Immature natural killer cell (primary cell): Measurements from ENCODE around the gene LHFPL3. TPM values are rescaled to one million over a fixed set of nuclear protein-coding genes. Genes with fewer than 3 reads are reported as not detected.

Source experiments
- DNase-seq, 3 donors: peaks; one replicate each; pipeline ENCODE4 v3.0.0; 2022; ENCODE audit warnings: mixed read lengths in 1 of 3
- H3K27ac Mint-ChIP-seq, 6 donors: one replicate each; pipeline ENCODE4 v1.8.0; 2020; ENCODE audit warnings: mixed read lengths in 6 of 6, mild to moderate bottlenecking in 5 of 6, inconsistent platforms in 4 of 6, moderate library complexity in 3 of 6
- H3K27me3 Mint-ChIP-seq, 3 donors: one replicate each; pipeline ENCODE4 v1.8.0; 2020 to 2021; ENCODE audit warnings: low read depth in 3 of 3, mild to moderate bottlenecking in 3 of 3, mixed read lengths in 3 of 3, moderate library complexity in 3 of 3, inconsistent platforms in 1 of 3
- H3K36me3 Mint-ChIP-seq, 3 donors: one replicate each; pipeline ENCODE4 v1.8.0; 2020; ENCODE audit warnings: mixed read lengths in 3 of 3, inconsistent platforms in 2 of 3, mild to moderate bottlenecking in 2 of 3
- H3K4me1 Mint-ChIP-seq, 2 donors: one replicate each; pipeline ENCODE4 v1.8.0; 2020; ENCODE audit warnings: inconsistent platforms in 2 of 2, mild to moderate bottlenecking in 2 of 2, mixed read lengths in 2 of 2, moderate library complexity in 1 of 2
- H3K4me3 Mint-ChIP-seq, 5 donors: one replicate each; pipeline ENCODE4 v1.8.0; 2020; ENCODE audit warnings: mild to moderate bottlenecking in 5 of 5, mixed read lengths in 5 of 5, inconsistent platforms in 3 of 5, moderate library complexity in 3 of 5
- H3K9me3 Mint-ChIP-seq, 6 donors: one replicate each; pipeline ENCODE4 v1.8.0; 2020; ENCODE audit warnings: mild to moderate bottlenecking in 6 of 6, mixed read lengths in 6 of 6, inconsistent platforms in 4 of 6, moderate library complexity in 3 of 6
- polyA plus RNA-seq, 3 donors: library from polyadenylated mRNA; unstranded; fragments of 300-500 nt; fragmentation: Illumina TruSeq; gene quantifications; one replicate each; pipeline ENCODE4 v1.2.3, GENCODE V29; 2021

LHFPL3 gene
- polyA plus RNA-seq, 3 donors from 2014 or later: not detected

DNA sequence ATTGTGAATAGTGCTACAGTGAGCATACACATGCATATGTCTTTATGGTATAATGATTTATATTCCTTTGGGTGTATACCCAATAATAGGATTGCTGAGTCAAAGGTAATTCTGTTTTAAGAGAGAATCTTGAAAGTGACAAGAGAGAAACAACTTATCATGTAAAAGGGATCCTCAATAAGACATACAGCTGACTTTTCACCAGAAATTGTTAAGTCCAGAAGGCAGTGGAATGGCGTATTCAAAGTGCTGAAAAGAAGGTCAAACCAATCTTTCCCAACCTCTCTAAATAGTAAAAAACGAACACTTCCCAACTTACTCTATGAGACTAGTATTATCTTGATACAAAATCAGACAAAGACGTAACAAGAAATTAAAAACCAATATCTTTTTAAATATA is 59.8 kb downstream of the LHFPL3 start:
- Mint-ChIP-seq H3K4me1 (no peaks in the 10 kb centered on the region), H3K36me3 (no peaks in the 10 kb centered on the region), H3K27ac (no peak overlapping the region), H3K9me3 (peaks cover 2 to 27% (median 8%) of the 10 kb centered on the region in 6 donors), H3K27me3 (peaks cover 0 to 5% (median 0%) of the 10 kb centered on the region in 3 donors), H3K4me3 (no peak overlapping the region)
- DNase-seq: no peak

DNA sequence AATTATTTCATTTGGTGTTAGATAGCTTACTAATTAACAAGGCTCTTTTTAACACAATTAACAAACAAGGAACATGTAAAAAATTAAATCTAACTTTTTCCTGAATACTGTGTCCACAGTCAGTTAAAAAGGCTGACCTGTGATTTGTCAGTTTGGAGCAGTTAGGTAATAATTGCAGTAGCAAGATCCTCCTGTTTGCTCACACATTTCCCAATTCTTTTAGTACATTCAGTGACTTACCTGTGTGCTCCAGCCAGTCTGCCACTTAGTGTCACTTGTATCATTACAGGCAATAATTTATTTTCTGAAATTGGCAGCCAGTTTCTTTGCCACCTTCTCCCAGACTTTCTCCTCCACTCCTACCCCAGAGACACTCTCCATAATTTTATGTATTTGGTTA is 66.8 kb downstream of the LHFPL3 start:
- no peak for DNase-seq
- Mint-ChIP-seq H3K27me3 (peaks cover 0 to 4% (median 4%) of the 10 kb centered on the region in 3 donors), H3K4me3 (no peak overlapping the region), H3K4me1 (no peaks in the 10 kb centered on the region), H3K27ac (no peak overlapping the region), H3K36me3 (no peaks in the 10 kb centered on the region), H3K9me3 (peaks cover 0 to 11% (median 3%) of the 10 kb centered on the region in 6 donors)

DNA sequence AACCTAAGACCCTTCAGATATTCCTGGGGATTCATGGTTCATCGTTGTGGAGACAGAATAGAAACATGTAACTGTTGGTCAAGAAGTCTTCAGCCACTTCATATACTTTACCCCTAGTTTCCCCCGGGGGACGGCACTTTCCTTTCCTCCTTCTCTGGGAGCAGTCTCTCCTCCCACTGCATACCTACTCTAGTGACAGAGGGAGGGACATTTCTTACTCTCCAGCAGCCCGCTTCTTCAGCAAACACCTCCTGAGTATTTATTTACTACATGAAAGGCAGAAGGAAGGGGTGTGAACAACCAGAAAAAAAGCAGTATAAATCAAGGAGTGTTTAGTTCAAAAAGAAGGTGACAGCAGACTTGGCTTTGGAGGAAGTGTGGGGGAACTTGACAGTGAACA is 69.0 kb downstream of the LHFPL3 start:
- no peak for DNase-seq
- Mint-ChIP-seq H3K36me3 (no peaks in the 10 kb centered on the region), H3K27ac (no peak overlapping the region), H3K4me1 (no peaks in the 10 kb centered on the region), H3K27me3 (peaks cover 0 to 4% (median 4%) of the 10 kb centered on the region in 3 donors), H3K4me3 (no peak overlapping the region), H3K9me3 (peaks cover 0 to 11% (median 1%) of the 10 kb centered on the region in 6 donors)

DNA sequence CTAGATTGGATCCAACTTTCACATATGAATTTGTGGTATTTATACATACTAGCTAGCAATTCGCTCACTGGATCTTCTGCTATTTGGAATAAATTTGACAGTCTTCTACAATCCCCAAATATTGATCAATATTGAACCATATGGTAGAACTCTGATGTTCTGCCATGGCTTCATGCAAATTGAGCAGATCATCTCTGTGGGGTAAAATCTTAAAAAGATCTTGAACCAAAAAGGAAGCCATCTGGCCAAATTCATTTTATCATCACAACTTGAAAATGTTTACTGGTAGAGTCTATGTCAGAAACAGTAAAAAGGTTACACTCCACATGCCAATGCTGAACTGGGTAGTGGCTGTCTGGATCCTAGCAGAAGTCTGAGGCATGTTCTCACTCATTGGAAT is 80.0 kb downstream of the LHFPL3 start:
- DNase-seq: no peak
- H3K4me3 Mint-ChIP-seq: no peak overlapping the region
- H3K36me3 Mint-ChIP-seq: no peaks in the 10 kb centered on the region
- no peaks in the 10 kb centered on the region for H3K4me1 Mint-ChIP-seq
- no peak overlapping the region for H3K27ac Mint-ChIP-seq
- H3K9me3 Mint-ChIP-seq: peaks cover 0 to 6% (median 3%) of the 10 kb centered on the region in 6 donors
- peaks cover 0 to 6% (median 0%) of the 10 kb centered on the region in 3 donors for H3K27me3 Mint-ChIP-seq

DNA sequence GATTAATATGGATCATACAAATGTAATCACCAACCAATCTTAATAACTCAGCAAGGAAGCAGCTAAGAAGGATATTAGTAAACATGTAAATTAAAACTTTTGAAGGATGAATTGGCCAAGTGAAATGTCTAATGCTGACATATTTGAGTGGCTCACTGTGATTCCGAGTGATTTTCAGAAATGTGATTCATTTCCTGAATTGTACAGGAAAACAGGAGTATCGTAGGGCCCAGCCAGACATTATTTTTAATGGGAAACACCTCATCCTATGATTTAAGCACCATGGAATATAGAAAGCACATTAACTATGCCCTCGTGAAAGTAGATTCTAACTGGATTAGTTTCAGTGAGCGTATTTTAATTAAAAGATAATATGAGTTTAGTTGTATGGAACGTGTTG is 82.3 kb downstream of the LHFPL3 start:
- Mint-ChIP-seq H3K4me1 (no peaks in the 10 kb centered on the region), H3K27me3 (peaks cover 0 to 6% (median 0%) of the 10 kb centered on the region in 3 donors), H3K4me3 (no peak overlapping the region), H3K27ac (no peak overlapping the region), H3K36me3 (no peaks in the 10 kb centered on the region), H3K9me3 (peaks cover 0 to 6% (median 3%) of the 10 kb centered on the region in 6 donors)
- no peak for DNase-seq

DNA sequence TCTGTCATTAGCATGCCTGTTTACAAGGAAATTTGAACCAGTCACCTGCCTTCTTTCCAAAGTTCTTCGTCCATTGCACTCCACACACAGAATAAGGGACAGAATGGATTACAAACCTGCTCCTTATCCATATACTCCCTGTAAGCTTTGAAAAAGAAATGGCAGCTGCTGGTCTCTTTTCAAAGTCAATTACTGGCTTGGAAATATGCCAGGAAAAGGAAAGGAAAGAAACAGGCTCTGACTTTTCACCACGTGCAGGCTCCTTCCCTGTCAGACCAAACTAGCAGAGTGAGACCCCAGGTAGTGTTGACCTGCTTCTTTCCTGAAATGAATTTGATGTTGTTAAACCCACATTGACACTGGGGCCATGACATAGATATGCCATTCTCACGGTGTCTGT is 84.5 kb downstream of the LHFPL3 start:
- Mint-ChIP-seq H3K4me3 (no peak overlapping the region), H3K27me3 (peaks cover 0 to 2% (median 0%) of the 10 kb centered on the region in 3 donors), H3K9me3 (peaks cover 0 to 6% (median 3%) of the 10 kb centered on the region in 6 donors)

DNA sequence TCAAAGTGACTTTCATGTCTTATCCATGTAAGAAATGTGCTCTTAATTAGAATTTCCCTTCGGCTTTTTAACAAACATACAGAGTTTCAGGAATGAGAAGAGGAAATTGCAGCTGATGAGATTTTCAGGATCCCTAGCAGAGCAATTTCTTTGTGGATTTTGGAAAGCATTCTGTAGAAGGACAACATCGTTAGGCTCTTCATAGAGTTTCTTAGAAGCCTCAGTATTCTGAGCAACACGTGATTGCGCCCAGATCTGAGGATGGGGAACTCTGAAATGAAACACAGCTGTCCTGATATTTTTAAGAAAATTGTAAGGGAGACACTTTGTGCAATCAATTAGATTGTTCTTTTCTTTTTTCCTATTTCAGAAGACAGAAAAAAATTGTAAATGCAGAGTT is 85.8 kb downstream of the LHFPL3 start:
- Mint-ChIP-seq H3K4me3 (no peak overlapping the region), H3K4me1 (no peaks in the 10 kb centered on the region), H3K9me3 (peaks cover 0 to 4% (median 0%) of the 10 kb centered on the region in 6 donors), H3K27me3 (no peaks in the 10 kb centered on the region), H3K36me3 (no peaks in the 10 kb centered on the region), H3K27ac (no peak overlapping the region)
- no peak for DNase-seq

More for the DNA sequence above, 84.5 kb downstream of the LHFPL3 start:
- H3K4me1 Mint-ChIP-seq: no peaks in the 10 kb centered on the region
- no peak for DNase-seq
- no peak overlapping the region for H3K27ac Mint-ChIP-seq
- no peaks in the 10 kb centered on the region for H3K36me3 Mint-ChIP-seq

DNA sequence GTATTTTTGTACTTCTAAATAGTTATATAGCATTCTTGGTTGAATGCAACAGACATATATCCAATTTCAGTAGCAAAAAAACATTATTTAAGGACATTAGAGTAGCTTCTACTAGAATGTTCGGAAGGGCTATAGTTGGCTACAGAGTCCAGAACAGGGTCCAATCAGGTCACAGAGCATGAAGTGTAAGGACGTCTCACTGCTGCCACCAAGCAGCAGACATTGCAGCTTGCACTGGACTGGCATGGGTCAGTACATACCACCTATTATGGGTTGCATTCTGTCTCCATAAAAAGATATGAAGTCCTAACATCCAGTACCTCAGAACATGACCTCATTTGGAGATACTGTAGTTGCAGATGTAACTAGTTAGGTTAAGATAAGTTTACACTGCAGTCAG is 87.3 kb downstream of the LHFPL3 start:
- Mint-ChIP-seq H3K4me1 (no peaks in the 10 kb centered on the region), H3K27me3 (no peaks in the 10 kb centered on the region), H3K27ac (no peak overlapping the region), H3K36me3 (no peaks in the 10 kb centered on the region), H3K4me3 (no peak overlapping the region), H3K9me3 (no peaks in the 10 kb centered on the region)
- no peak for DNase-seq

DNA sequence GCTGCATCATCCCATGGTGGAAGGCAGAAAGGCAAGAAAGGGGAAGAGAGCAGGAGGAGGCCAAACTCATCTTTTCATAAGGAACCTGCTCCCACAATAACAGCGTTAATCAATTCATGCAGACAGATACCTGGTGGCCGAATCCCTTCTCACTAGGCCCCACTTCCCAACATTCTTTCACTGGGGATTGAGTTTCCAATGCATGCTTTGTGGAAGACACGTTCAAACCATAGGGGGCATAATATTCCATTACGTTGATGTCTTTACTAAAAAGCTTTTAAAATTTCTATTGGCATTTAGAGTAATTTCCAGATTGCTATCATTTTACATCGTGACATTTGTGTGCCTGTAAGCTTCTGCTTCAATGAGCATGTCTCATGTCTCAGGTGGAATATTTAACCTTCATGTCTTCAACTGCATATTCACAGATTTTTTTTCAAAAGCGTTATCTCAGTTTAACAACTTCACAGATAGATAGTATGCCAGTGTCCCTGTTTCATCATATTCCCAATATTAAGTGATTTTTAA is 88.5 kb downstream of the LHFPL3 start:
- Mint-ChIP-seq H3K27ac (no peak overlapping the region), H3K9me3 (no peaks in the 10 kb centered on the region), H3K27me3 (no peaks in the 10 kb centered on the region), H3K4me3 (no peak overlapping the region), H3K4me1 (no peaks in the 10 kb centered on the region), H3K36me3 (no peaks in the 10 kb centered on the region)
- no peak for DNase-seq

DNA sequence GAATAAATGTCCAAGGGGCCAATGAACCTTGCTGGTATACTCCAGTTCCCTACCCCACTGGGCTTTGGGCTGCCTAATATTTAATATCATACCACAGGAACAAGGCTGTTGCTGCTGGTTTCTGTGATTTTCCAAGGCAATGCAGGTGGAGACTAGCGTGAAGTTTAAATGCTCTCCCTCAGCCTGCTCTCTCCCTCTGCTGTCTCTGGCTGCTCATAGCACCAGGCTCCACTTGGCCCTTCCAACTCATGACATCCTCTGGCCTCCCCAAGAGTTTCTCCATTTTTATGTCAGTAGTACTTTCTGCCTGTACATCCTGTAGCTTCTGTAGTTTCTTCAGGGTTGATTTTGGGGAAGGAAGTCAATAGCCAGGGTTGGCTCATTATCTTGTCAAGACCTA is 103.5 kb downstream of the LHFPL3 start:
- Mint-ChIP-seq H3K27ac (no peak overlapping the region), H3K9me3 (peaks cover 0 to 4% (median under 1%) of the 10 kb centered on the region in 6 donors), H3K27me3 (peaks cover 3 to 6% (median 3%) of the 10 kb centered on the region in 3 donors), H3K4me1 (no peaks in the 10 kb centered on the region), H3K36me3 (no peaks in the 10 kb centered on the region), H3K4me3 (no peak overlapping the region)
- DNase-seq: no peak

DNA sequence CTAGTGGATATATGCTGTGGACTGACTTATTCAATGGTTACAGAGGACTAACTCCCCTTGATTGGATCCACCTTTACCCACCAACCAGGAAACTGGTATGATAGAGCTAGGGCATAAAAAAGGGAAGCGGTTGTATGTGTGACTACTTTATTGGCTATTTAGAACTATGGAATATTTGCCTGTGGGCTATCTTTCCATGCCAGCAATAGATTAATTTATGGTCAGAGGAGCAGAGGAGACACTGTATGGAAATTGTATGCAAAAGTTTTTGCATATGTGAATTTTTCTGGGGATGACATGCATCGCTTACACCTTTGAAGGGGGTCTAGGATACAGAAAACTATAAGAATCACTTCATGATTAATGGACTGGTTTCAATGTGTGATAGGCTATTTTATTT is 105.7 kb downstream of the LHFPL3 start:
- no peak overlapping the region for H3K4me3 Mint-ChIP-seq

DNA sequence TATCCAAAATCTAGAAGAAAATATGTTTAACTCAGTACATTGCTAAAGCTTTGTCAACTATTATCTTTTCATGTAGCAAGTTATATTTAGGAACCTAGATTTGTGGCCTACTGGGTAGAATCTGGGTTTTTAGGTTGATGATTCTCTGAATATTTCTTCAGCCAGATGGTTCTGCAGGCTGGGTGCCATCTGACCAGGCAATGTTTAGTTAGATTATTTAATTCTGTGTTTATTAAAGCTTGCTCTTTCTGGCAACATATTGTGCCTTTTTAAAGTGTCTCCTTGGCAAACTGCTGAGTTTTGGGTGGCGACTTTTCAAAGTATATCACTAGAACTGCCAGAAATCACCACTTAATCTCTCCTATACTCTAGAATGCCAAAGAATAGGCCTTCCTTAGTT is 114.1 kb downstream of the LHFPL3 start:
- H3K27ac Mint-ChIP-seq: no peak overlapping the region
- H3K36me3 Mint-ChIP-seq: no peaks in the 10 kb centered on the region
- no peaks in the 10 kb centered on the region for H3K4me1 Mint-ChIP-seq
- H3K9me3 Mint-ChIP-seq: peaks cover 0 to 7% (median 0%) of the 10 kb centered on the region in 6 donors
- no peak for DNase-seq
- H3K4me3 Mint-ChIP-seq: no peak overlapping the region
- no peaks in the 10 kb centered on the region for H3K27me3 Mint-ChIP-seq

More for the DNA sequence above, 105.7 kb downstream of the LHFPL3 start:
- Mint-ChIP-seq H3K27me3 (peaks cover 3 to 6% (median 3%) of the 10 kb centered on the region in 3 donors), H3K9me3 (peaks cover 0 to 4% (median under 1%) of the 10 kb centered on the region in 6 donors), H3K36me3 (no peaks in the 10 kb centered on the region), H3K4me1 (no peaks in the 10 kb centered on the region), H3K27ac (no peak overlapping the region)
- no peak for DNase-seq

DNA sequence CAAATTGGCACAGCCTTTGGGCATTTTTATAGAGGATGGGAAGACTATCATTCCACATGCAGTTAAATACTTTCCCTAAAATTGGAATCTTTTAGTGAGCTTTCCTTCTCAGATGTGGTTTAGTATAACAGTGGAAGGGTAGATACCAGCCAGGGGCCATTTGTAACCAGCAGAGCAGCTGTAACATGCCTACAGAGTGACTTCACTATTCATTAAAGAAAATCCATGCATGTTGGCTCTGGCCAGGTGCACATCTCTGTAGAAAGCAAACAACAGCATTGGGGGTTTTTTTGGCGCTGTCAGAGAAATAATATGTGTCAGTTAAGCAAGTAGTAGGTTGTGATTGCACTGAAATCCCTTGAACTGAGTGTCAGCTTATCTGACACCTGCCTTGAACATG is 115.6 kb downstream of the LHFPL3 start:
- no peaks in the 10 kb centered on the region for H3K4me1 Mint-ChIP-seq
- H3K27me3 Mint-ChIP-seq: no peaks in the 10 kb centered on the region
- H3K36me3 Mint-ChIP-seq: no peaks in the 10 kb centered on the region
- H3K4me3 Mint-ChIP-seq: no peak overlapping the region
- H3K27ac Mint-ChIP-seq: no peak overlapping the region
- H3K9me3 Mint-ChIP-seq: peaks cover 0 to 7% (median 0%) of the 10 kb centered on the region in 6 donors
- no peak for DNase-seq

DNA sequence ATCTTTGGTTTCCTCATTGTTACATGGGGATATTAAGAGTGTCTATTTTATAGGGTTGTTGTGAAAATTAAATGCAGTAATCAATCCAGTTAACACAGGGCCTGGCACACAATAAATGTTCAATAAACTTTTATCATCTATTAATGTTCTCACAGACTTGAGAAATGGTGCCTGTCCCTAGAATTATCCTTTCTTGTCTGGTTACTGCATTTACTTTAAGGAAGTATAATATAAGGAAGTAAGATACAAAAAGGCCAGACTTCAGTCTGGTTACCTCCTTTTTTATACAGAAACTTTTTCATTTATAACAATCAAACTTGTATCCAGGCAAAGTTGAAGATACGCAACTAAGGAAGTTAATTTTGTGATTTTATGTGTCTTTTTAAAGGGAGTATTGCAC is 117.0 kb downstream of the LHFPL3 start:
- Mint-ChIP-seq H3K4me3 (no peak overlapping the region), H3K9me3 (peaks cover 0 to 5% (median 0%) of the 10 kb centered on the region in 6 donors), H3K4me1 (no peaks in the 10 kb centered on the region), H3K36me3 (no peaks in the 10 kb centered on the region), H3K27ac (no peak overlapping the region), H3K27me3 (no peaks in the 10 kb centered on the region)
- no peak for DNase-seq

DNA sequence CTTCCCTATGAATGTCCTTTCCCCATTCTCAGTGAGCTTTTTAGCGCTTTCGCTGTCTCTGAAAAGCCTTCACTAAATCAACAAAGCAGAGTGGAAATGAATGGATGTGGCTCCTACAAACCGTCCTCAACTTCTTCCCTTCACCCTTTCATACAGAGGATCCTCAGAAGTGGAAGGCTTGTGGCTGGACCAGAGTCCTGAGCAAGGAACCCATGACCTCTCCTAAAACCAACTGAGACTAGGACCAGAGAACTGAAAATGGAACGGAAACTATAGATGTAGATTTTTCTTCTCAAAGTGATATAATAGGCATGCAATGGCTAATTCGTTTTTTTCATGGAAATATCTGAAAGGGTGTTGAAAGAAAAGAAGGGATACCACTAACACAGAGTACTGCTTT is 122.5 kb downstream of the LHFPL3 start:
- no peak for DNase-seq
- no peaks in the 10 kb centered on the region for H3K4me1 Mint-ChIP-seq
- no peaks in the 10 kb centered on the region for H3K9me3 Mint-ChIP-seq
- no peak overlapping the region for H3K4me3 Mint-ChIP-seq
- no peak overlapping the region for H3K27ac Mint-ChIP-seq
- H3K36me3 Mint-ChIP-seq: no peaks in the 10 kb centered on the region
- no peaks in the 10 kb centered on the region for H3K27me3 Mint-ChIP-seq
